Karpas-422 (cell line): ENCODE results near the gene COL9A2. TPM values are rescaled to one million over a fixed set of nuclear protein-coding genes. Genes with fewer than 3 reads are reported as not detected.

Source experiments
- DNase-seq: peaks from one replicate; pipeline ENCODE4 v3.0.0-alpha.2; 2015
- H2AFZ ChIP-seq: fragments of 200-600 bp; sonication (generic); 2 replicates; pipeline ENCODE4 v1.6.1; 2014; ENCODE audit warnings: antibody characterized with exemption, low read length, mixed read lengths
- H3K27ac ChIP-seq: fragments of 200-600 bp; sonication (generic); 2 replicates; pipeline ENCODE4 v1.5.1; 2014; ENCODE audit warnings: mild to moderate bottlenecking, low read length, moderate library complexity
- H3K27me3 ChIP-seq: fragments of 200-600 bp; sonication (generic); 2 replicates; pipeline ENCODE4 v1.6.1; 2014; ENCODE audit warnings: low read length, mixed read lengths
- H3K36me3 ChIP-seq: fragments of 200-600 bp; sonication (generic); 2 replicates; pipeline ENCODE4 v1.6.1; 2014; ENCODE audit warnings: low read length, mixed read lengths; ENCODE audit not compliant: insufficient read depth
- H3K4me1 ChIP-seq: fragments of 200-600 bp; sonication (generic); 2 replicates; pipeline ENCODE4 v1.6.1; 2014; ENCODE audit warnings: mild to moderate bottlenecking, low read length, mixed read lengths
- H3K4me2 ChIP-seq: fragments of 200-600 bp; sonication (generic); 2 replicates; pipeline ENCODE4 v1.6.1; 2014; ENCODE audit warnings: low read length, low read depth, mild to moderate bottlenecking; ENCODE audit not compliant: poor library complexity, severe bottlenecking
- H3K4me3 ChIP-seq: fragments of 200-600 bp; sonication (generic); 2 replicates; pipeline ENCODE4 v1.5.1; 2014; ENCODE audit warnings: mild to moderate bottlenecking, antibody characterized with exemption, low read length, mixed read lengths
- H3K79me2 ChIP-seq: fragments of 200-600 bp; sonication (generic); 2 replicates; pipeline ENCODE4 v1.6.1; 2014; ENCODE audit warnings: mild to moderate bottlenecking, low read length, mixed read lengths
- H3K9ac ChIP-seq: fragments of 200-600 bp; sonication (generic); 2 replicates; pipeline ENCODE4 v1.6.0; 2014; ENCODE audit warnings: low read length
- H3K9me2 ChIP-seq: fragments of 200-600 bp; sonication (generic), shearing (Covaris generic); replicated peaks from 2 replicates; pipeline ENCODE4 v1.6.0; 2014; ENCODE audit warnings: mild to moderate bottlenecking, low read length, moderate library complexity; ENCODE audit not compliant: insufficient read depth
- H3K9me3 ChIP-seq: fragments of 300-700, 200-600 bp; sonication (generic); 2 replicates; pipeline ENCODE4 v1.6.1; 2014; ENCODE audit warnings: low read length, mixed read lengths
- H4K20me1 ChIP-seq: fragments of 200-600 bp; sonication (generic); 2 replicates; pipeline ENCODE4 v1.6.1; 2014; ENCODE audit warnings: mild to moderate bottlenecking, antibody characterized with exemption, low read length, low read depth; ENCODE audit not compliant: insufficient read depth
- total RNA-seq: library from RNA; depleted of rRNA; stranded (reverse); fragments of >200 nt; shearing (Covaris generic); gene quantifications from 2 replicates; pipeline ENCODE4 v1.2.3, GENCODE V29; 2014; ENCODE audit warnings: low replicate concordance

The COL9A2 gene
- total RNA-seq, 1 experiment from 2014 or later: 7.9 TPM

- H3K4me2 ChIP-seq: no peak overlapping the region
- H3K9ac ChIP-seq: no peak overlapping the region
- H3K27ac ChIP-seq: no peak overlapping the region
- no peaks in the 10 kb centered on the region for H3K9me2 ChIP-seq
- H3K4me1 ChIP-seq: peaks cover 6% of the 10 kb centered on the region; the same call in 1 of the 2 replicates
- H3K4me3 ChIP-seq: no peak overlapping the region
- DNase-seq: no peak
- no peaks in the 10 kb centered on the region for H4K20me1 ChIP-seq
- H3K9me3 ChIP-seq: no peaks in the 10 kb centered on the region
- no peaks in the 10 kb centered on the region for H3K27me3 ChIP-seq
- H2AFZ ChIP-seq: no peak overlapping the region
- no peaks in the 10 kb centered on the region for H3K79me2 ChIP-seq
- H3K36me3 ChIP-seq: no peaks in the 10 kb centered on the region
Measured at GRCh38 chr1:40300651-40301050, 16.4 kb downstream of the COL9A2 start.

DNA sequence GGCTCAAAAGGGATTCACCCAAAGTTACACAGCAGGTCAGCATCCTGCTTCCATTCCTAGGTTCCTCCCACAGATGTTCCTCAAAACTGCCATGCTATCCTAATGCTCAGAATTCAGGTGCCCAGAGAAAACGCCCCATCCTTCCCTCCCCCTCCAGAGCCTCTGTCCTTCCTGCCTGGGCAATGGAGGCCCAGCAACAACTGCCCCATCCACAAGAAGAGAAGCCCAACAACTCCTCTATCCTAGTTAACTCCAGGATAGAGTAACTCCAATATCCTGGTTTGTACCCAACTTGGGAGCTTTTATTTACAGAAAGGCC is 16.9 kb downstream of the COL9A2 start:
- Histone ChIP-seq H3K27me3 (no peaks in the 10 kb centered on the region), H4K20me1 (no peaks in the 10 kb centered on the region), H3K9me2 (no peaks in the 10 kb centered on the region), H3K9ac (no peak overlapping the region), H3K36me3 (no peaks in the 10 kb centered on the region), H3K4me2 (no peak overlapping the region), H3K4me1 (peaks cover 6% of the 10 kb centered on the region; the same call in 1 of the 2 replicates), H2AFZ (no peak overlapping the region), H3K79me2 (no peaks in the 10 kb centered on the region), H3K27ac (no peak overlapping the region), H3K4me3 (no peak overlapping the region), H3K9me3 (no peaks in the 10 kb centered on the region)
- DNase-seq: no peak

GRCh38 chr1:40299366-40300248 is 17.5 kb downstream of the COL9A2 start:
- no peaks in the 10 kb centered on the region for H3K9me3 ChIP-seq
- H2AFZ ChIP-seq: no peak overlapping the region
- DNase-seq: no peak
- H4K20me1 ChIP-seq: no peaks in the 10 kb centered on the region
- 0 out of 2 replicates have a peak, but pooled peaks cover 3% of the 10 kb centered on the region for H3K36me3 ChIP-seq
- H3K4me2 ChIP-seq: no peak overlapping the region
- H3K9me2 ChIP-seq: no peaks in the 10 kb centered on the region
- H3K79me2 ChIP-seq: no peaks in the 10 kb centered on the region
- H3K4me1 ChIP-seq: peaks cover 4% of the 10 kb centered on the region; the same call in 1 of the 2 replicates
- no peaks in the 10 kb centered on the region for H3K27me3 ChIP-seq
- H3K27ac ChIP-seq: no peak overlapping the region
- H3K9ac ChIP-seq: no peak overlapping the region
- no peak overlapping the region for H3K4me3 ChIP-seq

- DNase-seq: no peak
- no peaks in the 10 kb centered on the region for H3K9me3 ChIP-seq
- no peak overlapping the region for H3K27ac ChIP-seq
- no peaks in the 10 kb centered on the region for H3K9me2 ChIP-seq
- H3K79me2 ChIP-seq: no peaks in the 10 kb centered on the region
- no peaks in the 10 kb centered on the region for H4K20me1 ChIP-seq
- no peak overlapping the region for H3K4me2 ChIP-seq
- H3K4me3 ChIP-seq: no peak overlapping the region
- H3K4me1 ChIP-seq: no peaks in the 10 kb centered on the region
- H3K9ac ChIP-seq: no peak overlapping the region
- H3K36me3 ChIP-seq: peaks cover 41% of the 10 kb centered on the region; the same call in 1 of the 2 replicates
- no peaks in the 10 kb centered on the region for H3K27me3 ChIP-seq
- H2AFZ ChIP-seq: no peak overlapping the region
Measured at GRCh38 chr1:40291293-40291692, 25.8 kb downstream of the COL9A2 start.

DNA sequence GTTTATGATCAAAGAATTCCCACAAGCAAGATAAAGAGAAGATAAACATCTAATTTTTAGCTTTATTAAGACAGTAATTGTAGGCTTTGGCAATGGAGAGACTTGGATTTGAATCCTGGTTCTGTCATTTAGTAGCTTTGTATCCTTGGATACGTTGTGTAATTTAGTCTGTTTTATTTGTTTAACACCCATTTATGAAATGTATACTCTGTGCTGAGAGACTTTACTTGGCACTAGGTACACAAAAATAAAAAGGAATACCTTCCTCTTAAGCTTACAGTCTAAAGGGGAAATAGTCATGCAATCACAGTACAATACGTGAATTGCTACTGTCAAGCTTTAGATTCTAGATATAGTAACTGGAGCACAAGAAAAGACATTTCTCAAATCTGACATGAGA is 35.2 kb downstream of the COL9A2 start:
- Histone ChIP-seq H4K20me1 (no peaks in the 10 kb centered on the region), H3K27me3 (no peaks in the 10 kb centered on the region), H3K9ac (no peak overlapping the region), H3K79me2 (peaks cover 27% of the 10 kb centered on the region), H3K4me3 (no peak overlapping the region), H3K4me1 (no peaks in the 10 kb centered on the region), H3K27ac (no peak overlapping the region), H3K9me3 (no peaks in the 10 kb centered on the region), H3K4me2 (no peak overlapping the region), H3K36me3 (peaks cover 27% of the 10 kb centered on the region; the same call in 1 of the 2 replicates), H3K9me2 (no peaks in the 10 kb centered on the region), H2AFZ (no peak overlapping the region)
- DNase-seq: no peak

DNA sequence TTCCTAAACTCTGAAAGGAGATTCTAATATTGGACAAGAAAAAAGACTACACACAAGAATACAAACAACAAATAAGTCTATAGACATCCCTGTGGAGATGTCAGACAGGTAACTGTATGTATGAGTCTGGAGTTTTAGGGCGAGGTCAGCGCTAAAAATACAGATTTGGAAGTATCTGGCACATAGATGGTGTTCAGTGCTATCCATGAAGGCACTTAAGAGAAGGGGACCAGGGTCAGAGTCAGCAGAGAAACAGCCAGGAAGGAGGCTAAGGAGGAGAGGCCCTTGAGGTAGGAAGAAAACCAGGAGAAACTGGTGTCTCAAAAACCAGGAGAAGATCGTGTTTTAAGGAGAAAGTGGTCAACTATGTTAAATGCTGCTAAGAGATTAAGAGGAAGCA is 41.0 kb downstream of the COL9A2 start:
- H3K27ac ChIP-seq: no peak overlapping the region
- H3K4me3 ChIP-seq: no peak overlapping the region
- H3K4me1 ChIP-seq: no peaks in the 10 kb centered on the region
- no peak overlapping the region for H3K9ac ChIP-seq
- H3K9me2 ChIP-seq: no peaks in the 10 kb centered on the region
- peaks cover 25% of the 10 kb centered on the region for H3K79me2 ChIP-seq
- no peak overlapping the region for H2AFZ ChIP-seq
- DNase-seq: no peak
- no peak overlapping the region for H3K4me2 ChIP-seq
- peaks cover 35% of the 10 kb centered on the region for H3K36me3 ChIP-seq
- H3K9me3 ChIP-seq: no peaks in the 10 kb centered on the region
- no peaks in the 10 kb centered on the region for H3K27me3 ChIP-seq
- no peaks in the 10 kb centered on the region for H4K20me1 ChIP-seq

DNA sequence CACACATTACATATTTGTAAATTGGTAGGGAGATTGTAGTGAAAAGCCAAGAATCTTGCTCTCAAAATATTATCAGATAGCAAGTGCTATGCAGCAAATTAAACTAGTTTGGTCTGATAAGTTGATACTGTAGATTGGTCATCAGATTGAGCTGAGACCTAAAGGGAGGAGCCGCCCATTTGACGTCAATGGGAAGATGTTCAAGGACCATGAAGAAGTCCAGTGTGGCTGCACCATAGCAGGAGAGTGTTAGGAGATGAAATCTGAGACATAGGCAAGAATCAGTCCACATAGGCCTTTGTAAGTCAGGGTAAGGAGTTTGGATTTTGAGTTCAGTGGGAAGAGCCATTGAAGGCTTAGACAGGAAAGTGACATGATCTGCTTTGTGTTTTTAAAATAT is 42.8 kb downstream of the COL9A2 start:
- H3K9me3 ChIP-seq: no peaks in the 10 kb centered on the region
- no peak overlapping the region for H3K9ac ChIP-seq
- no peak overlapping the region for H3K4me2 ChIP-seq
- H3K9me2 ChIP-seq: no peaks in the 10 kb centered on the region
- no peaks in the 10 kb centered on the region for H3K27me3 ChIP-seq
- H4K20me1 ChIP-seq: no peaks in the 10 kb centered on the region
- no peak overlapping the region for H3K4me3 ChIP-seq
- H3K36me3 ChIP-seq: peaks cover 41% of the 10 kb centered on the region
- no peak overlapping the region for H3K27ac ChIP-seq
- H3K4me1 ChIP-seq: no peaks in the 10 kb centered on the region
- H2AFZ ChIP-seq: no peak overlapping the region
- H3K79me2 ChIP-seq: peaks cover 21% of the 10 kb centered on the region
- no peak for DNase-seq

- H3K4me3 ChIP-seq: no peak overlapping the region
- no peak overlapping the region for H3K4me2 ChIP-seq
- no peak overlapping the region for H2AFZ ChIP-seq
- no peaks in the 10 kb centered on the region for H3K9me3 ChIP-seq
- H3K9ac ChIP-seq: no peak overlapping the region
- no peak for DNase-seq
- H3K4me1 ChIP-seq: no peaks in the 10 kb centered on the region
- H3K27me3 ChIP-seq: no peaks in the 10 kb centered on the region
- H3K36me3 ChIP-seq: peaks cover 44% of the 10 kb centered on the region
- no peaks in the 10 kb centered on the region for H3K9me2 ChIP-seq
- H3K27ac ChIP-seq: no peak overlapping the region
- peaks cover 20% of the 10 kb centered on the region for H3K79me2 ChIP-seq
- no peaks in the 10 kb centered on the region for H4K20me1 ChIP-seq
Measured at GRCh38 chr1:40273547-40274166, 43.4 kb downstream of the COL9A2 start.
